HCT116 (cell line): ENCODE measurements around the gene C5AR2.

Source experiments
- POLR2A ChIP-seq: IDR thresholded peaks from 2 replicates; pipeline ENCODE4 v1.7.0; 2011; ENCODE audit warnings: borderline replicate concordance; ENCODE audit not compliant: insufficient read depth, insufficient read length; ENCODE audit errors: extremely low read depth
- SP1 ChIP-seq: IDR thresholded peaks from 2 replicates; pipeline ENCODE4 v1.6.1; 2012; ENCODE audit warnings: low read depth
- TF ChIP-seq, protein P1 (sequence below): IDR thresholded peaks from 2 replicates; pipeline ENCODE4 v1.6.1; 2012

DNA sequence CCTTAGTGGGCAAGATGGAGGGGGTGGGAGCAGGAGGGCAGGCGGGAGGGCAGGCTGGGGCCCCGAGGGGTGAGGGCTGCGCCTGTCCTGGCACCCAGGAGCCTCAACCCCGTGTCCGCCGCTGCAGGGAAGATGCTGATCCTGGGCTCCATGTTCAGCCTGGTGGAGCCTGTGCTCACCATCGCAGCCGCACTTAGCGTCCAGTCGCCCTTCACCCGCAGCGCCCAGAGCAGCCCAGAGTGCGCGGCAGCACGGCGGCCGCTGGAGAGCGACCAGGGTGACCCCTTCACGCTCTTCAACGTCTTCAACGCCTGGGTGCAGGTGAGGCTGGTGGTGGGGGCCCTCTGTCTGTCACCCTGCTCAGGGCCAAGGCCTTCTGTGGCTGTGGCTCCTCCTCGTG lies 40.6 kb downstream of the C5AR2 start:
- TF ChIP-seq, protein P1, sequence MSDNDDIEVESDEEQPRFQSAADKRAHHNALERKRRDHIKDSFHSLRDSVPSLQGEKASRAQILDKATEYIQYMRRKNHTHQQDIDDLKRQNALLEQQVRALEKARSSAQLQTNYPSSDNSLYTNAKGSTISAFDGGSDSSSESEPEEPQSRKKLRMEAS: no peak
- TF ChIP-seq SP1 (no peak), POLR2A (no peak)
